ENCODE data around the gene ZNF501. TPM values are rescaled to one million over a fixed set of nuclear protein-coding genes. Genes with fewer than 3 reads are reported as not detected.

Gene ZNF501
- total and polyA plus RNA-seq, 2 of the 13 experiments (the other 11 are each of a cell fraction or from before 2014, with no cell fraction given) = 2.4 to 2.8 TPM

DNA sequence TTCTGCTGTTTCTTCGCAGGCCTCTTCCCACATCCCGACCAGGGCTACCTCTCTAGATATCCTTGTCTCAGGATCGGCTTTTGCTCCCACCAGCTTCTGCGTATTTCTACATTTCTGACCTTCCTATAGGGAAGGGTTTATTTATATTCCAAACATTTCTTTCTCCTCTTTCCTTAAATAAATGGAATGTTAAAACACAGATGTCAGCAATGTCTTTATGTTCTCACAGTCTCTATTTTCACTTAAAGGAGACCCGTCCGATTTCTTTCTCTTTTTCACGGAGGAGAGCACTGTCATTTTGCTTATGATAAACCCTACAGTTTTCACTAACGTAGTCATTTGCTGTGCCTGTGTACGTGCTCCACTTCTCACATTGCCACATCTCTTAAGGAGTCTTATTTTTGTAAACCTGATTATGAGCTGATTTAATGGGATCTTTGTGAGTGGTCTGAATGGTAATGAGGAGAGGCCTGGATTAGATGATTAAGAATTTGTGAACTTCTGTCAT is 32.8 kb downstream of the ZNF501 start:
- DNase-seq (ENCODE audit: low spot score) (no peak), FAIRE-seq (no peak), ATAC-seq (peak; percentile 26)
- H3K79me2 ChIP-seq (ENCODE audit: insufficient read depth, low read length) = peaks cover 52% of the 10 kb centered on the region
- peak overlapping the region; percentile 79 for H3K27ac ChIP-seq (ENCODE audit: extremely low read length, insufficient read depth, low read length)
- H3K4me2 ChIP-seq (ENCODE audit: low read depth, low read length) = peak overlapping the region; percentile 70
- WGBS (ENCODE audit: low lambda C conversion rate) = under 1% methylated on average over 9 of the region's 9 CpGs
- CTCF ChIA-PET (ENCODE audit: low intra/inter-chr PET ratio, low total read pairs) = no interaction called here
- POLR2A ChIA-PET = interaction anchor here (0.6 to 2.9 kb wide), 2 partner anchors 33 to 1767 kb away, joined by 4 to 26 read pairs; partner anchors contain the start of gene ZNF501
- H3K9ac ChIP-seq (ENCODE audit: insufficient read depth, low read depth, low read length) = peak overlapping the region; percentile 98
- H3K9me3 ChIP-seq (ENCODE audit: low read length) = no peaks in the 10 kb centered on the region
- H3K4me1 ChIP-seq (ENCODE audit: insufficient read depth, low read length) = peaks cover 37% of the 10 kb centered on the region
- peak overlapping the region; percentile 61 to 94 (median 88) for H3K4me3 ChIP-seq (replicated peaks in 1 of 3; ENCODE audit: insufficient read depth in 1 of 3, low read depth in 2 of 3, low read length in 3 of 3)
- H3K36me3 ChIP-seq (replicated peaks in 1 of 2; ENCODE audit: control insufficient read depth in 1 of 2, insufficient read depth in 2 of 2, low read length in 2 of 2) = peaks cover 1 to 14% of the 10 kb centered on the region in 2 experiments; a peak in 4 of 5 replicates
- H3K27me3 ChIP-seq (ENCODE audit: control insufficient read depth in 1 of 2, insufficient read depth in 2 of 2, low read length in 2 of 2) = no peaks in the 10 kb centered on the region; a peak in 2 of 5 replicates
- in situ Hi-C loops (cut with HindIII; ENCODE audit: extremely low pct_ligation_motif_present, low pct_unique_long_range_greater_than_20kb) = no loop called here
- no peaks in the 10 kb centered on the region for H4K20me1 ChIP-seq (ENCODE audit: insufficient read depth, low read length)
- intact Hi-C loops (cut with micrococcal nuclease; ENCODE audit: unreplicated experiment) = loop anchor here (10.0 kb wide), 1 partner anchor 227 kb away; no protein-coding TSS in a partner anchor
- 0 out of 2 replicates have a peak, but pooled peaks have one; percentile 41 for TF ChIP-seq SNAI1 (CRISPR knock-in tag; IDR thresholded peaks at IDR 0.05; ENCODE audit: borderline replicate concordance)
- TF ChIP-seq KLF12 (CRISPR knock-in tag; IDR thresholded peaks at IDR 0.05; ENCODE audit: borderline replicate concordance) = no peak
- TF ChIP-seq ZNF124 (CRISPR knock-in tag; IDR thresholded peaks at IDR 0.05) = no peak
- TF ChIP-seq CENPT (CRISPR knock-in tag; IDR thresholded peaks at IDR 0.05; ENCODE audit: low read depth) = no peak
- 0 out of 2 replicates have a peak, but pooled peaks have one; percentile 7 for TF ChIP-seq ZNF564 (CRISPR knock-in tag; IDR thresholded peaks at IDR 0.05)
- no peak for TF ChIP-seq ZNF615 (CRISPR knock-in tag; IDR thresholded peaks at IDR 0.05; ENCODE audit: borderline replicate concordance)
- TF ChIP-seq, protein P1, sequence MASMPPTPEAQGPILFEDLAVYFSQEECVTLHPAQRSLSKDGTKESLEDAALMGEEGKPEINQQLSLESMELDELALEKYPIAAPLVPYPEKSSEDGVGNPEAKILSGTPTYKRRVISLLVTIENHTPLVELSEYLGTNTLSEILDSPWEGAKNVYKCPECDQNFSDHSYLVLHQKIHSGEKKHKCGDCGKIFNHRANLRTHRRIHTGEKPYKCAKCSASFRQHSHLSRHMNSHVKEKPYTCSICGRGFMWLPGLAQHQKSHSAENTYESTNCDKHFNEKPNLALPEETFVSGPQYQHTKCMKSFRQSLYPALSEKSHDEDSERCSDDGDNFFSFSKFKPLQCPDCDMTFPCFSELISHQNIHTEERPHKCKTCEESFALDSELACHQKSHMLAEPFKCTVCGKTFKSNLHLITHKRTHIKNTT (CRISPR knock-in tag; IDR thresholded peaks at IDR 0.05) = no peak
- TF ChIP-seq, protein P2, sequence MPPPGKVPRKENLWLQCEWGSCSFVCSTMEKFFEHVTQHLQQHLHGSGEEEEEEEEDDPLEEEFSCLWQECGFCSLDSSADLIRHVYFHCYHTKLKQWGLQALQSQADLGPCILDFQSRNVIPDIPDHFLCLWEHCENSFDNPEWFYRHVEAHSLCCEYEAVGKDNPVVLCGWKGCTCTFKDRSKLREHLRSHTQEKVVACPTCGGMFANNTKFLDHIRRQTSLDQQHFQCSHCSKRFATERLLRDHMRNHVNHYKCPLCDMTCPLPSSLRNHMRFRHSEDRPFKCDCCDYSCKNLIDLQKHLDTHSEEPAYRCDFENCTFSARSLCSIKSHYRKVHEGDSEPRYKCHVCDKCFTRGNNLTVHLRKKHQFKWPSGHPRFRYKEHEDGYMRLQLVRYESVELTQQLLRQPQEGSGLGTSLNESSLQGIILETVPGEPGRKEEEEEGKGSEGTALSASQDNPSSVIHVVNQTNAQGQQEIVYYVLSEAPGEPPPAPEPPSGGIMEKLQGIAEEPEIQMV (CRISPR knock-in tag; IDR thresholded peaks at IDR 0.05; ENCODE audit: low read depth) = no peak
- TF ChIP-seq ZMYM2 (CRISPR knock-in tag; IDR thresholded peaks at IDR 0.05) = 0 out of 2 replicates have a peak, but pooled peaks have one; percentile 7
- TF ChIP-seq, protein P3, sequence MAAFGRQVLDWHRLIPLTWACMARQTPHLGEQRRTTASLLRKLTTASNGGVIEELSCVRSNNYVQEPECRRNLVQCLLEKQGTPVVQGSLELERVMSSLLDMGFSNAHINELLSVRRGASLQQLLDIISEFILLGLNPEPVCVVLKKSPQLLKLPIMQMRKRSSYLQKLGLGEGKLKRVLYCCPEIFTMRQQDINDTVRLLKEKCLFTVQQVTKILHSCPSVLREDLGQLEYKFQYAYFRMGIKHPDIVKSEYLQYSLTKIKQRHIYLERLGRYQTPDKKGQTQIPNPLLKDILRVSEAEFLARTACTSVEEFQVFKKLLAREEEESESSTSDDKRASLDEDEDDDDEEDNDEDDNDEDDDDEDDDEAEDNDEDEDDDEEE (CRISPR knock-in tag; IDR thresholded peaks at IDR 0.05) = 0 out of 2 replicates have a peak, but pooled peaks have one; percentile 4
- peak overlapping the region; percentile 89 for H2AFZ ChIP-seq (ENCODE audit: low read length)
- BruUV-seq (replicated peaks) = TSS peak; percentile 87

All from HepG2 (cell line).